HEK293 (cell line): Measurements from ENCODE around the gene RTF2.
A peak's percentile ranks its signal among the peaks of the same experiment; 100 is the strongest.

ENCODE experiments used
- CTCF ChIA-PET: fragments of 350-600 bp; formaldehyde crosslinking; extraction: SDS; loops from one replicate; lab custom pipeline; 2021; ENCODE audit warnings: antibody characterized with exemption; lab: Yijun Ruan, JAX
- POLR2A ChIA-PET: fragments of 300-600 bp; formaldehyde crosslinking; extraction: SDS; loops from one replicate; lab custom pipeline; 2020; ENCODE audit warnings: antibody characterized with exemption, inconsistent platforms; lab: Yijun Ruan, JAX
- H3K27ac ChIP-seq: fragments of 200-500 bp; sonication (Bioruptor generic); 2 replicates; pipeline ENCODE4 v1.5.1; 2014; ENCODE audit warnings: low read depth, low read length, control low read depth, inconsistent platforms; ENCODE audit errors: extremely low read depth
- H3K36me3 ChIP-seq, 2 experiments: fragments of 200-500 bp in 1 of 2; sonication (Bioruptor generic) in 1 of 2; 1 replicate in 1 of 2; 2 replicates in 1 of 2; pipeline ENCODE4 v1.5.1; 2014 to 2017; ENCODE audit warnings: inconsistent platforms in 2 of 2, low read length in 2 of 2; ENCODE audit not compliant: control insufficient read depth in 2 of 2, insufficient read depth in 1 of 2
- H3K4me1 ChIP-seq: fragments of 200-500 bp; sonication (Bioruptor generic); 2 replicates; pipeline ENCODE4 v1.5.1; 2014; ENCODE audit warnings: mild to moderate bottlenecking, low read length, inconsistent platforms; ENCODE audit not compliant: control insufficient read depth, insufficient read depth
- H3K4me3 ChIP-seq: 2 replicates; pipeline ENCODE4 v1.5.1; 2011; ENCODE audit warnings: low read depth, mild to moderate bottlenecking, control low read depth, low read length, moderate library complexity
- H3K9me3 ChIP-seq: fragments of 200-500 bp; sonication (Bioruptor generic); 2 replicates; pipeline ENCODE4 v1.5.1; 2014; ENCODE audit warnings: low read depth, low read length, inconsistent platforms; ENCODE audit not compliant: control insufficient read depth, insufficient read depth
- ATF2 ChIP-seq: fragments of 450-650 bp; formaldehyde crosslinking; IDR thresholded peaks from 2 replicates; pipeline ENCODE4 v1.5.1; 2016; ENCODE audit warnings: missing biosample characterization, missing genetic modification characterization, low read depth
- BCL11B ChIP-seq: fragments of 450-650 bp; formaldehyde crosslinking; IDR thresholded peaks from 2 replicates; pipeline ENCODE4 v1.5.1; 2016; ENCODE audit warnings: low read depth, missing biosample characterization, missing genetic modification characterization
- EGR2 ChIP-seq: fragments of 450-650 bp; formaldehyde crosslinking; IDR thresholded peaks from 2 replicates; pipeline ENCODE4 v1.5.1; 2016; ENCODE audit warnings: low read depth, missing biosample characterization, missing genetic modification characterization
- FEZF1 ChIP-seq: fragments of 450-650 bp; formaldehyde crosslinking; IDR thresholded peaks from 2 replicates; pipeline ENCODE4 v1.5.1; 2016; ENCODE audit warnings: missing biosample characterization, missing genetic modification characterization
- HOXC10 ChIP-seq: sonication (generic); formaldehyde crosslinking; IDR thresholded peaks from 2 replicates; pipeline ENCODE4 v1.8.1; 2023; ENCODE audit warnings: mild to moderate bottlenecking, missing genetic modification reagents
- MYNN ChIP-seq: fragments of 450-650 bp; formaldehyde crosslinking; IDR thresholded peaks from 2 replicates; pipeline ENCODE4 v1.5.1; 2016; ENCODE audit warnings: missing biosample characterization, missing genetic modification characterization, borderline replicate concordance
- REPIN1 ChIP-seq: fragments of 450-650 bp; formaldehyde crosslinking; IDR thresholded peaks from 2 replicates; pipeline ENCODE4 v1.5.1; 2017; ENCODE audit warnings: missing biosample characterization, missing genetic modification characterization, low read depth
- SCRT1 ChIP-seq: fragments of 450-650 bp; formaldehyde crosslinking; IDR thresholded peaks from 2 replicates; pipeline ENCODE4 v1.5.1; 2016; ENCODE audit warnings: missing biosample characterization, missing genetic modification characterization, borderline replicate concordance
- SP2 ChIP-seq: fragments of 450-650 bp; formaldehyde crosslinking; IDR thresholded peaks from 2 replicates; pipeline ENCODE4 v1.5.1; 2016; ENCODE audit warnings: missing biosample characterization, missing genetic modification characterization
- WT1 ChIP-seq: fragments of 450-650 bp; formaldehyde crosslinking; IDR thresholded peaks from 2 replicates; pipeline ENCODE4 v1.5.1; 2016; ENCODE audit warnings: missing biosample characterization, missing genetic modification characterization
- ZFHX2 ChIP-seq: fragments of 450-650 bp; formaldehyde crosslinking; conservative IDR thresholded peaks from 2 replicates; pipeline ENCODE4 v1.5.1; 2016; ENCODE audit warnings: missing biosample characterization, missing genetic modification characterization
- ZFP3 ChIP-seq: fragments of 450-650 bp; formaldehyde crosslinking; IDR thresholded peaks from 2 replicates; pipeline ENCODE4 v1.5.1; 2016; ENCODE audit warnings: low read depth, missing biosample characterization, missing genetic modification characterization
- ZNF10 ChIP-seq: fragments of 450-650 bp; formaldehyde crosslinking; IDR thresholded peaks from 2 replicates; pipeline ENCODE4 v1.5.1; 2017; ENCODE audit warnings: missing biosample characterization, missing genetic modification characterization
- ZNF114 ChIP-seq: fragments of 450-650 bp; formaldehyde crosslinking; IDR thresholded peaks from 2 replicates; pipeline ENCODE4 v1.5.0; 2017; ENCODE audit warnings: missing biosample characterization, missing genetic modification characterization
- ZNF132 ChIP-seq: fragments of 450-650 bp; formaldehyde crosslinking; IDR thresholded peaks from 2 replicates; pipeline ENCODE4 v1.5.1; 2017; ENCODE audit warnings: missing biosample characterization, missing genetic modification characterization, borderline replicate concordance
- ZNF202 ChIP-seq: fragments of 450-650 bp; formaldehyde crosslinking; IDR thresholded peaks from 2 replicates; pipeline ENCODE4 v1.5.1; 2016; ENCODE audit warnings: missing biosample characterization, missing genetic modification characterization, borderline replicate concordance
- ZNF37A ChIP-seq: fragments of 450-650 bp; IDR thresholded peaks from 2 replicates; pipeline ENCODE4 v1.5.1; 2018; ENCODE audit warnings: missing biosample characterization, missing genetic modification characterization
- ZNF423 ChIP-seq: fragments of 450-650 bp; formaldehyde crosslinking; IDR thresholded peaks from 2 replicates; pipeline ENCODE4 v1.5.1; 2016; ENCODE audit warnings: missing biosample characterization, missing genetic modification characterization
- ZNF426 ChIP-seq: fragments of 450-650 bp; formaldehyde crosslinking; IDR thresholded peaks from 2 replicates; pipeline ENCODE4 v1.5.1; 2017; ENCODE audit warnings: missing biosample characterization, missing genetic modification characterization, mild to moderate bottlenecking, inconsistent platforms, moderate library complexity
- ZNF433 ChIP-seq: fragments of 450-650 bp; formaldehyde crosslinking; IDR thresholded peaks from 2 replicates; pipeline ENCODE4 v1.5.1; 2016; ENCODE audit warnings: missing biosample characterization, missing genetic modification characterization, low read depth
- ZNF561 ChIP-seq: fragments of 450-650 bp; IDR thresholded peaks from 2 replicates; pipeline ENCODE4 v1.5.1; 2018; ENCODE audit warnings: missing biosample characterization, missing genetic modification characterization, borderline replicate concordance
- ZNF585B ChIP-seq: fragments of 450-650 bp; formaldehyde crosslinking; IDR thresholded peaks from 2 replicates; pipeline ENCODE4 v1.5.1; 2016; ENCODE audit warnings: missing biosample characterization, missing genetic modification characterization
- ZNF600 ChIP-seq: fragments of 450-650 bp; formaldehyde crosslinking; IDR thresholded peaks from 2 replicates; pipeline ENCODE4 v1.5.1; 2016; ENCODE audit warnings: missing biosample characterization, missing genetic modification characterization
- ZNF626 ChIP-seq: fragments of 450-650 bp; sonication (Bioruptor Pico); formaldehyde crosslinking; IDR thresholded peaks from 2 replicates; pipeline ENCODE4 v1.5.1; 2018; ENCODE audit warnings: missing biosample characterization, missing genetic modification characterization, inconsistent platforms
- ZNF645 ChIP-seq: fragments of 450-650 bp; formaldehyde crosslinking; IDR thresholded peaks from 2 replicates; pipeline ENCODE4; 2016; ENCODE audit warnings: missing biosample characterization, missing genetic modification characterization
- TF ChIP-seq, protein P1 (sequence below): fragments of 450-650 bp; formaldehyde crosslinking; IDR thresholded peaks from 2 replicates; pipeline ENCODE4 v1.5.1; 2016; ENCODE audit warnings: missing biosample characterization, missing genetic modification characterization
- TF ChIP-seq, protein P2 (sequence below): fragments of 450-650 bp; formaldehyde crosslinking; IDR thresholded peaks from 2 replicates; pipeline ENCODE4 v1.5.1; 2016; ENCODE audit warnings: missing biosample characterization, missing genetic modification characterization

Gene RTF2

DNA sequence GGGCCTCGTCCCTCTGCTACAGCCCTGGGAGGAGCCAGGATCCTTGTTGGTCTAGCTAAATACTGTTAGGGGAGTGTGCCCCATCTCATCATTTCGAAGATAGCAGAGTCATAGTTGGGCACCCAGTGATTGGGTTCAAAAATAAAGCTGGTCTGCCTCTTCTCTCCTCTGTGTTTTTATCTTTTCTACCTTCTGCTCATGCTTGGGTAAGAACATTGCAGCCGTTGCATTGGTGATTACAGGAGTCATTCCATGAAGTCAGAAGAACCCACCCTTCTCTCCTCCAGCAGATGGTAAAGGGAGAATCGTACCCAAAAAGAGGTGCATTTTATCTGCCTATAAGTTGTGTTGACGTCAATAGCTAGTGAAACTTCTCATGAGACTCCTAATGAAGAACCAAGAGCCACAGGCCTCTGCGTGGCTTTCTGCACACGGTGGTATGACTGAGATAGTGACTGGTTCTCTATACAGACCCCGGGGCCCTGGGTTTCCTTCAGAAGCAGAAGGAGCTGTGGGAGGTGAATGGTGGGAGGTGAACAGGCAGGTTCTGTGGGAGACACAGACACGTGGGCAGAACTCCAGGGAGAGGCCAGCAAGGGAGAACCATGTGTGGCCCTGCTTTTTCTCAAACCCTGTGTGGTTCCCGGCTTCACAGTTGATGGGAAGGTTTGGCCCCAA lies 50.4 kb downstream of the RTF2 start:
- POLR2A ChIA-PET = no interaction called here
- TF ChIP-seq SP2 (tag by site-specific recombination) = no peak
- no peak for TF ChIP-seq SCRT1
- TF ChIP-seq FEZF1 (tag by site-specific recombination) = no peak
- TF ChIP-seq ZNF202 (tag by site-specific recombination) = no peak
- no peak for TF ChIP-seq WT1
- TF ChIP-seq ZNF10 (tag by site-specific recombination) = no peak
- no peak for TF ChIP-seq ZNF645 (tag by site-specific recombination)
- no peak for TF ChIP-seq ZNF433 (tag by site-specific recombination)
- no peak for TF ChIP-seq ZNF600 (tag by site-specific recombination)
- TF ChIP-seq ZNF132 (tag by site-specific recombination) = no peak
- TF ChIP-seq ZFHX2 = 0 out of 2 replicates have a peak, but pooled peaks have one; percentile 17
- no peak for TF ChIP-seq ATF2 (tag by site-specific recombination)
- TF ChIP-seq ZNF426 (tag by site-specific recombination) = no peak
- TF ChIP-seq EGR2 (tag by site-specific recombination) = 0 out of 2 replicates have a peak, but pooled peaks have one; percentile 9
- no peak for TF ChIP-seq BCL11B (tag by site-specific recombination)
- TF ChIP-seq, all 188 proteins: peak for 2
- no peak overlapping the region for H3K4me3 ChIP-seq
- H3K27ac ChIP-seq = no peak overlapping the region
- H3K4me1 ChIP-seq = no peaks in the 10 kb centered on the region
- CTCF ChIA-PET = interaction anchor here (0.7 kb wide), 1 partner anchor 100 kb away, joined by 3 read pairs; no protein-coding TSS in a partner anchor
- peaks cover 0 to 44% of the 10 kb centered on the region in 2 experiments; a peak in 1 of 3 replicates for H3K36me3 ChIP-seq
- no peaks in the 10 kb centered on the region for H3K9me3 ChIP-seq

GRCh38 chr20:56519551-56519950 lies 51.1 kb downstream of the RTF2 start:
- POLR2A ChIA-PET = no interaction called here
- Histone ChIP-seq H3K4me3 (no peak overlapping the region), H3K27ac (no peak overlapping the region), H3K4me1 (no peaks in the 10 kb centered on the region), H3K36me3 (peaks cover 0 to 39% of the 10 kb centered on the region in 2 experiments; a peak in 1 of 3 replicates), H3K9me3 (no peaks in the 10 kb centered on the region)
- CTCF ChIA-PET = no interaction called here
- no peak for TF ChIP-seq ZNF561 (tag by site-specific recombination)
- TF ChIP-seq ZNF626 (tag by site-specific recombination) = no peak
- no peak for TF ChIP-seq ZNF37A (tag by site-specific recombination)
- TF ChIP-seq MYNN = no peak
- TF ChIP-seq ZNF114 (tag by site-specific recombination) = no peak
- no peak for TF ChIP-seq ZNF585B
- TF ChIP-seq, protein P1, sequence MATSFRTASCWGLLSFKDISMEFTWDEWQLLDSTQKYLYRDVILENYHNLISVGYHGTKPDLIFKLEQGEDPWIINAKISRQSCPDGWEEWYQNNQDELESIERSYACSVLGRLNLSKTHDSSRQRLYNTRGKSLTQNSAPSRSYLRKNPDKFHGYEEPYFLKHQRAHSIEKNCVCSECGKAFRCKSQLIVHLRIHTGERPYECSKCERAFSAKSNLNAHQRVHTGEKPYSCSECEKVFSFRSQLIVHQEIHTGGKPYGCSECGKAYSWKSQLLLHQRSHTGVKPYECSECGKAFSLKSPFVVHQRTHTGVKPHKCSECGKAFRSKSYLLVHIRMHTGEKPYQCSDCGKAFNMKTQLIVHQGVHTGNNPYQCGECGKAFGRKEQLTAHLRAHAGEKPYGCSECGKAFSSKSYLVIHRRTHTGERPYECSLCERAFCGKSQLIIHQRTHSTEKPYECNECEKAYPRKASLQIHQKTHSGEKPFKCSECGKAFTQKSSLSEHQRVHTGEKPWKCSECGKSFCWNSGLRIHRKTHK = no peak
- no peak for TF ChIP-seq REPIN1 (tag by site-specific recombination)
- no peak for TF ChIP-seq ZFP3
- no peak for TF ChIP-seq HOXC10
- TF ChIP-seq, protein P2, sequence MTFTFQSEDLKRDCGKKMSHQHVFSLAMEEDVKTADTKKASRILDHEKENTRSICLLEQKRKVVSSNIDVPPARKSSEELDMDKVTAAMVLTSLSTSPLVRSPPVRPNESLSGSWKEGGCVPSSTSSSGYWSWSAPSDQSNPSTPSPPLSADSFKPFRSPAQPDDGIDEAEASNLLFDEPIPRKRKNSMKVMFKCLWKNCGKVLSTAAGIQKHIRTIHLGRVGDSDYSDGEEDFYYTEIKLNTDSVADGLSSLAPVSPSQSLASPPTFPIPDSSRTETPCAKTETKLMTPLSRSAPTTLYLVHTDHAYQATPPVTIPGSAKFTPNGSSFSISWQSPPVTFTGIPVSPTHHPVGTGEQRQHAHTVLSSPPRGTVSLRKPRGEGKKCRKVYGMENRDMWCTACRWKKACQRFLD (tag by site-specific recombination) = no peak
- TF ChIP-seq ZNF423 = no peak
